ENCODE results near the gene ATP6V1E1. TPM values are rescaled to one million over a fixed set of nuclear protein-coding genes. Genes with fewer than 3 reads are reported as not detected.

The ATP6V1E1 gene
- total and polyA plus RNA-seq, 2 donors from 2014 or later = 138 to 443 TPM

DNA sequence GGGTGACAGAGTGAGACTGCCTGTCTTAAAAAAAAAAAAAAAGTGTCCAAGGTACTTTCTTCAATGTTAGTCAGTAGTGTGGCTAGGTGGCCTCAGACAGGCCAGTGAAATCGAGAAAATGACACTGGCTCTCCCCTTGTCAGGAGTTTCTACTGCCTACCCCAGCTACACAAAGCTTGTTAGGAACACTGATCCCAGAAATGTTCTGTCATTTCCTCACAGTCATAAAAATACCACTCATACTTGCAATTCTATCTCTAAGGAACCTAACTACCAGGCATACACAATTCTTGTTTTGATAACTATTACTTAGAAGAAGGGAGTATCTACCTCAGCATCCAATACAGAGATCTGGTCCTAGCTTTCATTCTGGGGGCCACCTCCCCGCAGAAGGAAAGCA is 31.3 kb downstream of the ATP6V1E1 start:
- Histone ChIP-seq H3K9ac (ENCODE audit: low read length in 3 of 3) (no peak overlapping the region), H3K36me3 (ENCODE audit: control insufficient read depth in 2 of 3, insufficient read depth in 3 of 3, low read length in 3 of 3) (peaks cover 10 to 53% (median 47%) of the 10 kb centered on the region in 3 donors), H3K4me3 (ENCODE audit: low read length in 3 of 3) (no peak overlapping the region), H3K9me3 (ENCODE audit: control insufficient read depth in 2 of 3, insufficient read depth in 1 of 3, low read length in 3 of 3) (no peaks in the 10 kb centered on the region), H3K4me1 (ENCODE audit: control insufficient read depth in 2 of 3, insufficient read depth in 2 of 3, low read depth in 1 of 3, low read length in 3 of 3) (no peaks in the 10 kb centered on the region), H3K27me3 (ENCODE audit: control insufficient read depth, insufficient read depth, low read length) (no peaks in the 10 kb centered on the region), H3K27ac (ENCODE audit: low read depth in 2 of 2, low read length in 2 of 2) (no peak overlapping the region)
- FAIRE-seq (no peak), DNase-seq (no peak)
- TF ChIP-seq, protein P1, sequence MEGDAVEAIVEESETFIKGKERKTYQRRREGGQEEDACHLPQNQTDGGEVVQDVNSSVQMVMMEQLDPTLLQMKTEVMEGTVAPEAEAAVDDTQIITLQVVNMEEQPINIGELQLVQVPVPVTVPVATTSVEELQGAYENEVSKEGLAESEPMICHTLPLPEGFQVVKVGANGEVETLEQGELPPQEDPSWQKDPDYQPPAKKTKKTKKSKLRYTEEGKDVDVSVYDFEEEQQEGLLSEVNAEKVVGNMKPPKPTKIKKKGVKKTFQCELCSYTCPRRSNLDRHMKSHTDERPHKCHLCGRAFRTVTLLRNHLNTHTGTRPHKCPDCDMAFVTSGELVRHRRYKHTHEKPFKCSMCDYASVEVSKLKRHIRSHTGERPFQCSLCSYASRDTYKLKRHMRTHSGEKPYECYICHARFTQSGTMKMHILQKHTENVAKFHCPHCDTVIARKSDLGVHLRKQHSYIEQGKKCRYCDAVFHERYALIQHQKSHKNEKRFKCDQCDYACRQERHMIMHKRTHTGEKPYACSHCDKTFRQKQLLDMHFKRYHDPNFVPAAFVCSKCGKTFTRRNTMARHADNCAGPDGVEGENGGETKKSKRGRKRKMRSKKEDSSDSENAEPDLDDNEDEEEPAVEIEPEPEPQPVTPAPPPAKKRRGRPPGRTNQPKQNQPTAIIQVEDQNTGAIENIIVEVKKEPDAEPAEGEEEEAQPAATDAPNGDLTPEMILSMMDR (IDR thresholded peaks at IDR 0.05; ENCODE audit: borderline replicate concordance, extremely low read depth, insufficient read depth) = no peak
- intact Hi-C loops (cut with DNase I) = no loop called here

DNA sequence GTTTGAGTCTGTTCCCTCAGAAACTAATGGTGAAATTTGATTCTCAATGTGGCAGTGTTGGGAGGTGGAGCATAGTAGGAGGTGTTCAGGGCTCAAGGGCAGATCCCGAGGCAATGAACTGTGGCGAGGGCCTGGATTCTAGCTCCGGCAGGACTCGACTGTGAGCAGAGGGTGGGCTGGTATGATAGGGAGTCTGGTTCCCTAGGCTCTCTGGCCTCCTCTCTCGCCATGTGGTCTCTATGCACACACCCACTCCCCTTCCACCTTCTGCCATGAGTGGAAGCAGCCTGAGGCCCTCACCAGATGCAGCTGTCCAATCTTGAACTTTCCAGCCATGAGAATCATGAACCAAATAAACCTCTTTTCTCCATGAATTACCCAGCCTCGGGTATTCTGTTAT is 32.3 kb downstream of the ATP6V1E1 start:
- intact Hi-C loops (cut with DNase I) = no loop called here
- TF ChIP-seq, protein P1 (IDR thresholded peaks at IDR 0.05; ENCODE audit: borderline replicate concordance, extremely low read depth, insufficient read depth) = no peak
- FAIRE-seq (no peak), DNase-seq (peak in 1 of 5 donors; percentile 27)
- peaks cover 10 to 62% (median 53%) of the 10 kb centered on the region in 3 donors for H3K36me3 ChIP-seq (ENCODE audit: control insufficient read depth in 2 of 3, insufficient read depth in 3 of 3, low read length in 3 of 3)
- H3K9ac ChIP-seq (ENCODE audit: low read length in 3 of 3) = no peak overlapping the region
- H3K4me1 ChIP-seq (ENCODE audit: control insufficient read depth in 2 of 3, insufficient read depth in 2 of 3, low read depth in 1 of 3, low read length in 3 of 3) = no peaks in the 10 kb centered on the region
- H3K9me3 ChIP-seq (ENCODE audit: control insufficient read depth in 2 of 3, insufficient read depth in 1 of 3, low read length in 3 of 3) = no peaks in the 10 kb centered on the region
- no peak overlapping the region for H3K27ac ChIP-seq (ENCODE audit: low read depth in 2 of 2, low read length in 2 of 2)
- no peaks in the 10 kb centered on the region for H3K27me3 ChIP-seq (ENCODE audit: control insufficient read depth, insufficient read depth, low read length)
- H3K4me3 ChIP-seq (ENCODE audit: low read length in 3 of 3) = no peak overlapping the region

DNA sequence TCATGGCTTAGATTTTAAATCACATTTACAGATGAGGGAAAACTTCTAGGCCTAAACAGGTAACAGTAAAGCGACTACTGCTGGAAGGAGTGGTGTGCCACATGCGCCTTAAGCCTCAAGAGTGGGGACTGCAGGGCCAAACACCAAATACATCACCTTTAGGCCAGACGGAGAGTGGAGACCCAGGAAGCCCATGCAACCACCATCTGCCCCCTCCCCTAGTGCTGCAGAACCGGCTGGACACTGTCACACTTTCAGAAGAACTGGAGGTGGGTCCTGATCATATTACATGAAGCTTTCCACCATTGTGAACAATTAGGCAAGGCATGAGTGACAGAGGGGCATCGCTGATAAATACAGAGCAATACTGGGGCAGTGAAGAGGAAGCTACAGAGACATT is 36.3 kb downstream of the ATP6V1E1 start:
- TF ChIP-seq, protein P1 (IDR thresholded peaks at IDR 0.05; ENCODE audit: borderline replicate concordance, extremely low read depth, insufficient read depth) = no peak
- no peak overlapping the region for H3K27ac ChIP-seq (ENCODE audit: low read depth in 2 of 2, low read length in 2 of 2)
- peaks cover 5 to 58% (median 43%) of the 10 kb centered on the region in 3 donors for H3K36me3 ChIP-seq (ENCODE audit: control insufficient read depth in 2 of 3, insufficient read depth in 3 of 3, low read length in 3 of 3)
- H3K4me3 ChIP-seq (ENCODE audit: low read length in 3 of 3) = no peak overlapping the region
- intact Hi-C loops (cut with DNase I) = no loop called here
- no peaks in the 10 kb centered on the region for H3K4me1 ChIP-seq (ENCODE audit: control insufficient read depth in 2 of 3, insufficient read depth in 2 of 3, low read depth in 1 of 3, low read length in 3 of 3)
- no peaks in the 10 kb centered on the region for H3K9me3 ChIP-seq (ENCODE audit: control insufficient read depth in 2 of 3, insufficient read depth in 1 of 3, low read length in 3 of 3)
- H3K27me3 ChIP-seq (ENCODE audit: control insufficient read depth, insufficient read depth, low read length) = no peaks in the 10 kb centered on the region
- DNase-seq (peak in 1 of 5 donors; percentile 21), FAIRE-seq (no peak)
- no peak overlapping the region for H3K9ac ChIP-seq (ENCODE audit: low read length in 3 of 3)

DNA sequence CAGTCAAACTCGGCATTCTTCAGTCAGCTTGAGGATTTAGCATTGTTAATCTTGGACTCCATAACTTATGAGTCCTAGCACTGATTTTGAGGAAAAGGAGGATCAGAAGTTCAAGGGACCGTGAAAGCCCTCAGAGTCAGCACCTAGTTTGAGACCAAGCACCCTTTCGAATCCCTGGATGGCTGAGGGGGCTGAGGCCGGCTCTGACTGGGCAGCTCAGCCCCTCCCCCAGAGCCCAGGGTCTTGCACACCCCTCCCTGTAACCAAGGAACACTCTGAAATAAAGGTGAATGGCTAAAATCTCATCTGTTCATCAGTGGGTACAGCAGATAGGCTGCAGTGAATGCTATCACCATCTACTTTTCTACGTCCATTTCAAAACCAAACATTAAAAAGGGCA is 38.0 kb downstream of the ATP6V1E1 start:
- Histone ChIP-seq H3K27me3 (ENCODE audit: control insufficient read depth, insufficient read depth, low read length) (no peaks in the 10 kb centered on the region), H3K4me3 (ENCODE audit: low read length in 3 of 3) (no peak overlapping the region), H3K4me1 (ENCODE audit: control insufficient read depth in 2 of 3, insufficient read depth in 2 of 3, low read depth in 1 of 3, low read length in 3 of 3) (no peaks in the 10 kb centered on the region), H3K9ac (ENCODE audit: low read length in 3 of 3) (no peak overlapping the region), H3K36me3 (ENCODE audit: control insufficient read depth in 2 of 3, insufficient read depth in 3 of 3, low read length in 3 of 3) (peaks cover 0 to 47% (median 34%) of the 10 kb centered on the region in 3 donors), H3K27ac (ENCODE audit: low read depth in 2 of 2, low read length in 2 of 2) (no peak overlapping the region), H3K9me3 (ENCODE audit: control insufficient read depth in 2 of 3, insufficient read depth in 1 of 3, low read length in 3 of 3) (no peaks in the 10 kb centered on the region)
- DNase-seq (peak in 1 of 5 donors; percentile 52), FAIRE-seq (no peak)
- TF ChIP-seq, protein P1 (IDR thresholded peaks at IDR 0.05; ENCODE audit: borderline replicate concordance, extremely low read depth, insufficient read depth) = no peak
- intact Hi-C loops (cut with DNase I) = no loop called here

Data from kidney (tissue), 14 donors.